NT2/D1 (cell line): ENCODE data around the gene TRIL.

ENCODE experiments used
- SUZ12 ChIP-seq: IDR thresholded peaks from 2 replicates; pipeline ENCODE4 v1.6.1; 2011; ENCODE audit not compliant: insufficient read length, insufficient read depth; ENCODE audit errors: extremely low read depth
- YY1 ChIP-seq: IDR thresholded peaks from 2 replicates; pipeline ENCODE4 v1.6.1; 2011; ENCODE audit not compliant: insufficient read length, insufficient read depth
- ZNF274 ChIP-seq: IDR thresholded peaks from 2 replicates; pipeline ENCODE4 v1.6.1; 2011; ENCODE audit warnings: mild to moderate bottlenecking, low read depth, low read length

GRCh38 chr7:28973591-28973990 lies 15.5 kb upstream of the TRIL start:
- TF ChIP-seq YY1 (no peak), ZNF274 (no peak), SUZ12 (no peak)
